ENCODE data around the gene ACBD7.

ACBD7 gene

DNA sequence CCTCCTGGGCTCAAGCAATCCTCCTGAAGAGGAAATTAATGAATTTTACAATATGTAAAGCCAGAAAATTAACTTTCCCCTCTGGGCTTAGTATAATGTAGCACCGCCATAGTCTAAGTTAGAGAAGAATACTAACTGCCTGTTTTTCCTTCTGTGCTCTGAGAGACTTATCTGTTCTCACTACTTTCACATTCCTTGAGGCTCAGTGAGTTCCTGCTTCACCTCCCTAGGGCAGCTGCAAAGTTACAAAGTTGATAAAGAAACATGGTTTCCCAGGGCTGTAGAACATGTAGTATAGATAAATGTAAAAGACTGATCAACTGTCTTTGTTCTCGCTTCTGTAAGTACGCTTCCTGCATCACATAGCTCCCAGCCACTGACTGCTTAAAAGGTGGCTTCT lies 60.8 kb downstream of the ACBD7 start:
- TF ChIP-seq, protein P1, sequence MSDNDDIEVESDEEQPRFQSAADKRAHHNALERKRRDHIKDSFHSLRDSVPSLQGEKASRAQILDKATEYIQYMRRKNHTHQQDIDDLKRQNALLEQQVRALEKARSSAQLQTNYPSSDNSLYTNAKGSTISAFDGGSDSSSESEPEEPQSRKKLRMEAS (IDR thresholded peaks at IDR 0.05): no peak
- no peak for TF ChIP-seq YY1 (IDR thresholded peaks at IDR 0.05; ENCODE audit: low read depth)
- no peak for TF ChIP-seq NFIC (IDR thresholded peaks at IDR 0.05)
- TF ChIP-seq ZBTB7A (IDR thresholded peaks at IDR 0.05; ENCODE audit: low read depth): no peak
